Cardiac septum (tissue), 1 donor: ENCODE data around the gene GNPTAB. TPM values are rescaled to one million over a fixed set of nuclear protein-coding genes. Genes with fewer than 3 reads are reported as not detected.

Experiments
- DNase-seq: peaks from one replicate; pipeline ENCODE4 v3.0.0-alpha.2; 2020; ENCODE audit warnings: low spot score
- intact Hi-C: fragments of 100-400 bp; cut with DNase I; formaldehyde crosslinking; loops from one replicate; pipeline ENCODE4 v1.14.0; 2022
- total RNA-seq: library from RNA; stranded (reverse); fragmentation: NEBNext Ultra II Directional; extraction: Animal tissue kit (Norgen Biotek cat#: 25700); gene quantifications from one replicate; pipeline ENCODE4 v1.2.1, GENCODE V29; 2021
- donor health status: DM: no; HTN: no; CAD: no.

GNPTAB gene
- total RNA-seq, 1 donor from 2014 or later, result 47.9 TPM

- intact Hi-C loops, result no loop called here
- no peak for DNase-seq
These were observed 50.2 kb downstream of the GNPTAB start for GRCh38 chr12:101780599-101780998.

- no peak for DNase-seq
- intact Hi-C loops, result no loop called here
These were observed 51.1 kb downstream of the GNPTAB start for GRCh38 chr12:101779626-101780025.

DNA sequence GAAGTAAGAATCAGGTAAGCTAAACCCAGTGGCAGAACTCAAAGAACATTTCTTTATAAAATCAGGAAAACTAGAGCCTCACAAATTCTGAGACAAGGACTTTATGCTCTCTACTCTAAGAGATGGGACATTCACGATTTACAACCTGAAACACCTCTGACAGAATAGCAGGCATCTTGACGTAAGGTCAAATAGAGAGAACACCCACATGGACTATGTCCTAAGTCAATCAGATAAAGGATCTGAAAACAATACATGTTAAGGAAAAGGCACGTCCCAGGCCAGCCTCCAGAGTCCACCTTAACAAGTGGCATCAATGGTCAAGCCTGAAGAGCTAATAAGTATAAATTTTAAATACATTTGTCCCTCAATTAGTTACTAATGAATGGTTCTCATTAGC is 51.6 kb downstream of the GNPTAB start:
- intact Hi-C loops, result no loop called here
- DNase-seq, result no peak

DNA sequence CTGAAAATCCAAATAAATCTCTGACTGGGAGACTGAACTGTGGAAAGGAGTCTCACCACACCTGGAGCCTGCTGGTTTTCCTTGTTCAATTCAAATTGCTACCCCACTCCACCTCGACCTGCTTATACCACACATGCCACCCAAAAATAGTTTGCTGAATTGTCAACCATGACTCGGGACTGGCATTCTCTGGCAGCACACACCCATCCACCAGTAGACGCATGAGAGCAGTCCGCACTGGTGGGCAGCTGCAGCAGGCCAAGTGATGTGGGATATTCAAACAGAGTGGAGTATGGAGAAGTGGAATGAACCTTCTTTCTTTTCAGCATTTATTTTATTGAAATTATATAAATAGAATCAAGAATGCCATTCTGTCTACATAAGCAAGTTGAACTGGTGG is 52.8 kb downstream of the GNPTAB start:
- intact Hi-C loops, result no loop called here
- DNase-seq, result no peak

GRCh38 chr12:101777485-101777884 is 53.3 kb downstream of the GNPTAB start:
- DNase-seq, result no peak
- intact Hi-C loops, result no loop called here

GRCh38 chr12:101775816-101776215 is 54.9 kb downstream of the GNPTAB start:
- intact Hi-C loops, result no loop called here
- DNase-seq, result no peak

- no peak for DNase-seq
- intact Hi-C loops, result loop anchor here (2.0 kb wide), 2 partner anchors 57 to 67 kb away; partner anchors contain the start of gene GNPTAB
These were observed 57.1 kb downstream of the GNPTAB start for GRCh38 chr12:101773650-101774162.

GRCh38 chr12:101772012-101772775 is 58.6 kb downstream of the GNPTAB start:
- DNase-seq, result no peak
- intact Hi-C loops, result loop anchor here (2.0 kb wide), 2 partner anchors 59 to 69 kb away; partner anchors contain the start of gene GNPTAB

- intact Hi-C loops, result loop anchor here (10.0 kb wide), 2 partner anchors 205 to 355 kb away; no protein-coding TSS in a partner anchor
- no peak for DNase-seq
These were observed 60.9 kb downstream of the GNPTAB start for GRCh38 chr12:101769865-101770264.

- intact Hi-C loops, result loop anchor here (10.0 kb wide), 2 partner anchors 204 to 354 kb away; no protein-coding TSS in a partner anchor
- no peak for DNase-seq
These were observed 62.0 kb downstream of the GNPTAB start for GRCh38 chr12:101768781-101769180.

DNA sequence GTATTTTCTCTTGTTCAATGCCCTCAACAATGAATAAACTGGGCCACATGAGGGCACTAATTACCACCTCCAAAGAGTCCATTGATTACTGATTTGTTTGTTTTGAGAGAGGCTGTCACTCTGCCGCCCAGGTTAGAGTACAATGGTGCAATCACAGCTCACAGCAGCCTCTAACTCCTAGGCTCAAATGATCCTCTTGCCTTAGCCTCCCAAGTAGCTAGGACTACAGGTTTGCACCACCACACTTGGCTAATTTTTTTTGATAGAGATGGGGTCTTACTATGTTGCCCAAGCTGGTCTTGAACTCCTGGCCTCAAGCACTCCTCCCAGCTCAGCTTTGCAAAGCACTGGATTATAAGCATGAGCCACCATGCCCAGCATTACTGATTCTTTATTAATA is 63.2 kb downstream of the GNPTAB start:
- intact Hi-C loops, result loop anchor here (10.0 kb wide), 2 partner anchors 203 to 353 kb away; no protein-coding TSS in a partner anchor
- no peak for DNase-seq

DNA sequence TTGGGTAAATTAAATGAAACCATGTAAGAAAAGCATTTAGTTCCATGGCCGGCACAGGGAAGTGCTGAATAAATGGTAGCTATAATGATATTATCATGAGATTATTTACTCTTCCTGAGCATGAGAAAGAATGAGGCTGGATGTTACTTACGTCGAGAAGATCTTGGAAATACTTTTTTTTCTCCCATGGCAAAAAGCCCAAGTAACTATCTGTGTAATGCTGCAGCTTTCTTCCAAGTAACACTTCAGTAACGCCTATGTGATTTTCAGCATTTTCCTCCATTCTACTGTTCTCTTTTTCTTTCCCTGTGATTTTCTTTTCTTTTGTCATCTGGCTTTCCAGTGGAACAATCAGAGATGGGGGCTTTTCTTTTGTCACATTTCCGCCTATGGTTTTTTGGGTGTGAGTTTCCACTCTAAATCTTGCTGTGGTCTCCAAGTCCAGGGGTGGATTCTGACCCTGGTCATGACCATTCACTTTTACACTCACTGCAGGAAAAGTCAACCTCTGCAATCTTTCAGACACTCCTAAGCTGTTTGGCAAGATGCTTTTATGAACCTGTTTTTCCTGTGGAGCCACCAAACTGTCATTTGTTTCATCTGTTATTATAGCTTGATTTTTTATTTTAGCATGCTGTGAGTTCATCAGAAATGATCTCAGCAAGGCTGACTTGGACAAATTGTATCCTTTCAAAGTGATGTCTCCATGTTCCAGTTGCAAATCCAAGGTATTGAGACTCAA is 66.5 kb downstream of the GNPTAB start:
- intact Hi-C loops, result loop anchor here (10.0 kb wide), 2 partner anchors 199 to 349 kb away; no protein-coding TSS in a partner anchor
- no peak for DNase-seq

GRCh38 chr12:101763246-101763931 is 67.4 kb downstream of the GNPTAB start:
- no peak for DNase-seq
- intact Hi-C loops, result loop anchor here (10.0 kb wide), 2 partner anchors 199 to 349 kb away; no protein-coding TSS in a partner anchor

GRCh38 chr12:101761781-101762180 is 69.0 kb downstream of the GNPTAB start:
- intact Hi-C loops, result loop anchor here (10.0 kb wide), 2 partner anchors 197 to 347 kb away; no protein-coding TSS in a partner anchor
- DNase-seq, result no peak

GRCh38 chr12:101761350-101761749 is 69.4 kb downstream of the GNPTAB start:
- intact Hi-C loops, result loop anchor here (10.0 kb wide), 2 partner anchors 197 to 347 kb away; no protein-coding TSS in a partner anchor
- no peak for DNase-seq

- intact Hi-C loops, result loop anchor here (10.0 kb wide), 2 partner anchors 195 to 345 kb away; no protein-coding TSS in a partner anchor
- DNase-seq, result no peak
These were observed 71.2 kb downstream of the GNPTAB start for GRCh38 chr12:101759396-101760047.

GRCh38 chr12:101750152-101750551 is 80.6 kb downstream of the GNPTAB start:
- no peak for DNase-seq
- intact Hi-C loops, result no loop called here

GRCh38 chr12:101749657-101750056 is 81.1 kb downstream of the GNPTAB start:
- DNase-seq, result no peak
- intact Hi-C loops, result no loop called here

GRCh38 chr12:101748907-101749306 is 81.9 kb downstream of the GNPTAB start:
- intact Hi-C loops, result no loop called here
- DNase-seq, result no peak
